IPS-NIHi7 (cell line): ENCODE results near the gene ADRA2C.

ENCODE experiments used
- DNase-seq: peaks from one replicate; pipeline ENCODE4 v3.0.0; 2012; ENCODE audit warnings: mixed read lengths; ENCODE audit errors: extremely low spot score

ADRA2C gene

DNA sequence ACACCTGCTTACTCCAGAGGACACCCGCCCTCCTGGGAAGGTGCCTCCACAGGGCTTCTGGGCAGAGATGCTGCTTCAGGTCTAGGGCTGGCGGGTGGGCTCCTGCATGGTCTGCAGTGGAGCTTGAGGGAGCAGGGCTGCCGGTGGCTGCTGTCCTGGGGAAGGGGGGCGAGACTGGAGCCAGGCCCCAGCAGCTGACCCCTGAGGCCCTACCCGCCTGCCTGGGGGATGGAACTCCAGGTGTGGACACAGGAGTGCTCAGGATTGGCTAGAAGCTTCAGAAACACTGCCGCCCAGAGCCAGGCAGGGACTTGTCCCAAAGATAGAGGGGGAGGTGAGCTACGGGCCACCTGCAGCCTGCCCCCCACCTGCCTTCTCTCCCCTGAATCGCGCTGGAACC lies 33.0 kb upstream of the ADRA2C start:
- no peak for DNase-seq

DNA sequence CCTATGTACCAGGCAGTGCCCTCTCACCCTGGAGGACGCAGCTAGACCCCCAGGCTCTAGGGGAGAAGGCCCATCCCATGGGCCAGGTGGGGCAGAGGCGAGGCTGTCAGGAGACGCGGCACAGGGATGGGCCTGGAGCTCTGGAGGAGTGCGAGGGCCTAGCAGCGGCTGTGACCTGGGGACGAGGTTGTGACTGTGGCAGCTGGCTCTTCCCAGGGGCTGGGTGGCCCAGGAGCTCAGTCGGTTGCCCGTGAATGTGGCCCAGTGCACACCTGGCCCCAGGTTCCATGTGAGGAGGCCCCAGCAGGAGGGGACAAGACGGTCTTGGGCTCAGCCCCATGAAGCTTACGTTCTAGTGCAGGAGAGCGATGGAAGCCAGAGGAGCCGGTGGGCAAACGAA lies 31.0 kb upstream of the ADRA2C start:
- DNase-seq, result no peak

DNA sequence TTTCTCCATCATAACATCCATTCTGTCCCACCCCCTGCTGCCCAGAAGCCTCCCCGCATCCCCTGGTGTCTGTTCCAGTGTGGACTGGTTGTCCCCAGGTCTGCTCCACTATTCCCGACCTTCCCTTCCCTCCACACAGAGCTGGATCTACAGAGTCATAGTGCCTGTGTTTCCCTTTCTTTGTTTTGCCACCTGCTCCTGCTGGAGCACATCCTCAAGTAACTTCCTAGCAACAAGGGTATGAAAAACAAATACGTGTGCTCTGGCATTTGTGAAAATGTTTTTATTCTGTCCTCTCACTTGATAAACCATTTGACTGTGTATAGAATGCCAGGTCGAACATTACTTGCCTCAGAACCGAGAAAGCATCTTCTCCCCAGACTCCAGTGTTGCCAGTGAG lies 29.9 kb upstream of the ADRA2C start:
- DNase-seq, result no peak

DNA sequence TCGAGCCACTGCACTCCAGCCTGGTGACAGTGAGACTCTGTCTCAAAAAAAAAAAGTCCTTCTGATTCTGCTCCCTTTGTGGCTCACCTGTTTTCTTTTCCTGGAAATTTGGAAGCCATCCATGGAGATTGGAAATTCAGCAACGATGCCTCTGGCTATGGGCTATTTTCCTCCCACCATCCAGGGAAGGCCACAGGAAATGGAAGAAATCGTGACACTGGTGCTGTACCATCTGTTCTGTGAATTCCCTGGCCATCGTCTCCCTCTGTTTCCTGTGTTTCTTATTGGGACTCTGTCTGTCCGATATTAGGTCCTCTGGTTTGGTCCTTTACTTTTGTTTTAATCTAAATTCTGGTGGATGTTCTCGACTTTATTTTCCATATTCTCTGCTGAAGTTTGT lies 29.4 kb upstream of the ADRA2C start:
- no peak for DNase-seq

DNA sequence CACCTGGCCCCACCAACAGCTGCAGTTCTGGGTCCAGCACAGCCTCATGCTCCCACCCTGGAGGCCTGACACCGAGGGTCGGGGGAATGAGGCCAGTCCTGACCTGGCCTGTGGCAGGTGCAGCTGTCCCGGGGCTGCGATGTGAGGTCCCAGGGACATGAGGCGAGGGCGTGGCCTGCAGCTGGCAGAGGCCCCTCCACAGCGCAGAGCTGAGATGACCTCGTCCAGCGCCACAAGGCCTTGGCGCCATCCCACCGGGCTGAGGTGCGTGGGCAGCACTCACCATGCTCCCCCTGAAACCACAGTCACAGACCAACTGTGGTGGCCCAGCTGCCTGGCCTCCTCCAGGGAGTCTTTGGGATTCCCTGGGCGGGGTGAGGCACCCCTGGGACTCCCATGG lies 26.6 kb upstream of the ADRA2C start:
- no peak for DNase-seq

DNA sequence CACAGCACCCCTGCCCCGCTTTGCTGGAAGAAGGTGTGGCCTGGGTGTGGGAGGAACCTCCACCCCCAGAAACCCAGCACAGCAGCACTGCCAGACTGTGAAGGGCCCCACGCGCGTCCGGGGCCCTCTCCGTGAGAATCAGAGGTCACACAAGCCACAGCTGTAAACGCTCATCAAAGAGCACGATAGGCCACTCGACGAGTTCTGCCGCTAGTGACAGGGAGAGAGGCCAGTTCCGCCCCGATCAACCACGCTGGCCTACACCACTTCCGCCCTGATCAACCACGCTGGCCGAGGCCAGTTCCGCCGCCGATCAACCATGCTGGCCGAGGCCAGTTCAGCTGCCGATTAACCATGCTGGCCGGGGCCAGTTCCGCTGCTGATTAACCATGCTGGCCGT lies 25.9 kb upstream of the ADRA2C start:
- DNase-seq, result no peak

DNA sequence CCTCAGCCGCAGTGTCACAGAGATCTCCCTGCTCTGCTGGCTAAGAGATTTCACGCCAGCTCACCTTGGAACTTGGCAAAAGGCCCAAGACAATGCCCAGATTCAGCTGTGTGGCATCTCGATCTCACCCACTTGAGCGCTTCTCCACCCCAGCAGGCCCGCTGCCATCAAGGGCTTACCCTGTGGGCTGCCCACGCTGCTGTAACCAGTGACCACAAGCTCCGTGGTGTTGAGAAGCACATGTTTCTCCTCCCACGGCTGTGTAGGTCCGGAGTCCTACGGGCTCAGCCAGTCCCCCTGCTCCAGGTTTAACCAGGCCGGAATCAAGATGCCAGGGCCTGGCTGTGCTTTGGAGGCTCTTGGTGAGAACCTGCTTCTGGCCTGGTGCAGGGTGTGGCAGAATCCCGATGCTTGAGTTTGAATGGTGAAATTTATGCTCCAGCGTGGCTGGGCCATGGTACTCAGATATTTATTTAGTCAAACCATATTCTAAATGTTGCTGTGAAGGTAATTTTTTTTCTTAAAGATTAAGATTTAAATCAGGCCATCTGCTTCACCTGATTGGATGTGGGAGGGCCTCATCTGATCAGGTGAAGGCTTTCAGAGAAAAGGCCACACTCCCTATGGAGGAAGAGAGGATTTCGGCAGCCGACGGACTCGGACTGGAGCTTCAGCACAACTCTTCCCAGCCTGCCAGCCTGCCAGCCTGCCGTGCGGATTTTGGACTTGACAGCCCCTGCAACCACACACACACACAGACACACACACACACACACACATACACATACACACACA lies 24.8 kb upstream of the ADRA2C start:
- DNase-seq, result no peak

DNA sequence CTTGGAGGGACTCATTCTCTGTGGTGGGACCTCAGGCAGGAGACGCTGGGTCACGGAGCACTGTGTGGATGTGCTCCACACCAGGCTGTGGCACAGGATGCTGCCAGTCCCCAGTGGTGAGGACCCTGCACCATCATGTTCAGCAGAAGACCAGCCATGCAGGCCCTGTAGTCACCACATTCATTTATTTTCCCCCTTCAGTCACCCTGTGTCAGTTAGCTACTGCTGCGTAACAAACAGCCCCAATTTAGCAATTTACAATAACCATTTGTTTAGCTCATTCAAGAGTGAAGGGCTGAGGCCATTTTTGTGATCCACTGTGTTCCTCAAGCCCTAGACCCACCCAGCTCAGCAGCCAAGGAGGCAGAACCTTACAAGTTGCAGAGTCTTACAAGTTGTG lies 23.6 kb upstream of the ADRA2C start:
- DNase-seq, result no peak

DNA sequence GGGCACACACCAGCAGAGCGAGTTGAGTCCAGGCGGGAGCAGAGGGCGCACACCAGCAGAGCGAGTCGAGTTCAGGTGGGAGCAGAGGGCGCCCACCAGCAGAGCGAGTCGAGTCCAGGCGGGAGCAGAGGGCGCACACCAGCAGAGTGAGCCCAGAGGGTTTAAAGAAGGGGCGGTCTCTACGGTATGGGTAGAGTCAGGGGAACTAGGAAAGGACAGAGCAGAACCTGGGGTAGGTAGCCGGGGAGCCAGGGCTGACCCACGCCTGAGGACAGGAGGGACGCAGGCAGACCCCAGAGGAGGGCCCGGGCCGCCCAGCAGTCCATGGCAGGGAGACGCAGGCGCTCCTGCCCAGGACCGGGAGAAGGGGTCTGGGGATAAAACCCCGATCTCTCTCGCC lies 22.0 kb upstream of the ADRA2C start:
- DNase-seq, result no peak

DNA sequence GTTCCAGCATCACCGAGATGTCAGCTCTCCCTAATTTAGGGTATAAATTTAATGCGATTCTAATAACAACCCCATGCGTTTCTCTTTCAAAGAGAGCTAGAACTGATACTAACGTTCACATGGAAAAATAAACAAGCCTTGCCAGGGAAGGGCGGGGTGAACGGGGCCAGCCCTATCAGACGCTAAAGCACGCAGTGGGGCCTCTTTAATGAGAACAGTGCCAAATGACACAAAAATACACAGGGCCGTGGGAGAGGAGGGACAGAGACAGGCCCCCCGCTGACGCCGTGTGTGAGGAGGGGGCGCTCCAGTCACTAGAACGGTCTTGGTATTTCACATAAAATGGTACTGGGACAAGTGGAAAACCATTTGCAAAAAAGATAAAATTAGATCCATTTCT lies 21.3 kb upstream of the ADRA2C start:
- DNase-seq, result no peak

DNA sequence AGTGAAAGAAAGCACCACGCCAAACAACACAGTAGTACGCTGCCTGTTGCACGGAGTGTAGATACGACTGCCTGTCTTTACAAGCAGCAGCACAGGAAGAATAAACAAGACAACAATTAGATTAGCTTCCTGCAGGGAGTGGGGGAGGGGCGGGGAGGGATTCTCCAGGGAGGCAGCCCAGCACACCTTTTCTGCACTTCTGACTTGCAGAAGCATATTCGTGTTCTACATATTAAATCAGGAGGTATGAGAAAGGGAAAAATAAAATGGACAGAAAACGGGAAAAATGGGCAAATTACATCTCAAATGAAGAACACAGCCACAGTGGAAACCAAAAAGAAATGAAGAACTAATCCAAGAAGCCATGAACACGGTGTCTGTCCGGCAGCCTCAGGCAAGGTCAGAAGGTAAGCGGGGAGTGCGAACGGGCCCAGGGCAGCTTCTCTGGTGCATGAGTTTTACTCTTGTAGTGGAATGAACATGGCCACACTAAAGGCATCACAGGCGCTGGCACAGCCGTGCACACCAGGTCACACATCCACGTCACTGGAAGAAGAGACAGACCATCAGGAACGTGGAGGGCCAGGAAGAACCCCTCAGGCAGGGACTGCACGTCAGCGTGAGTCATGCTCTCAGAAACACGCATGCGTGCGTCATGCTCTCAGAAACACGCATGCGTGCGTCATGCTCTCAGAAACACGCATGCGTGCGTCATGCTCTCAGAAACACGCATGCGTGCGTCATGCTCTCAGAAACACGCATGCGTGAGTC lies 20.1 kb upstream of the ADRA2C start:
- DNase-seq, result no peak

DNA sequence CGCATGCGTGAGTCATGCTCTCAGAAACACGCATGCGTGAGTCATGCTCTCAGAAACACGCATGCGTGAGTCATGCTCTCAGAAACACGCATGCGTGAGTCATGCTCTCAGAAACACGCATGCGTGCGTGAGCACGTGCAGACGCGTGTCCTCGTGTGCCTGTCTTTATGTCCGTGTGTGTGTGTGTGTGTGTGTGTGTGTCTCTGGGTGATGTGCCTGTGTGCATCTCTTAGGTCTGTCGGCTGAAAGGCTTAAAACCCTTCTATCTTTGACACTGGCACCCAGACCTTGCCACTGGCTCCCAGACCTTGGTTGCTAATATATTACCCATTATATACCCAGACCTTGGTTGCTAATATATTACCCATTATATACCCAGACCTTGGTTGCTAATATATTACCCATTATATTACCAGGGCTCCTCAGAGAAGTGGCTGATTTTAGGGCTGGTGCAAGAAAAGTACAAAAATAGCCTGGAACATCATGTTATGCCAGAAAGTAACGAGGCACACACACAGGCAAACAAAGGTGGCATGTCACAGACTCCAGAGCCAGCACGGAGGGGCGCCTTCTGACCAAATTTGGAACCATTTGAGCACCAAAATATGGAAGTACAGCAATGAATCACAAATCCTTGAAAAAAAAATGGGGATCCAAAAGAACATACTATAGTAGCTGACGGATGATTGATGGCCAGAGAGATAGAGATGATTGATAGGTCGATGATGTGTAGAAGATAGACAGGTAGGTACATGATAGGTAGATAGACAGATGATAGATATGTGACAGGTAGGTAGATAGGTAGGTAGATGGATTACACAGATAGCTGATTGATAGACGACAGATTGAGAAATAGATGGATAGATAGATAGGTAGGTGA lies 19.2 kb upstream of the ADRA2C start:
- DNase-seq, result no peak

DNA sequence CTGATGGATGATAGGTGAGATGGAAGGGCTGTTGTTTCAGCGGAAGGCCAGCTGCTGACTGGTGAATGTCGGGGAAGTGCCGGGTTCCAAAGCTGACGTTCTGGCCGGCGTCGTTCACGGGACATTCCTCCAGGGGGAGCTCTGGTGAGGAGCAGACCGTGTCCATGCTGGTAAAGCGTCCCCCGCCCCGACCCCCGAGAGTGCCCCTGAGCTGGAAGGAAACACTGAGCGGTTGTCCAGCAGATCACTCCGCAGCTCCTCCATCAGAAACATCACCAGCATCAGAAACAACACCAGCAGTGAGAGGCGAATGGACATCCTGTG lies 18.6 kb upstream of the ADRA2C start:
- peak; percentile 84 for DNase-seq

DNA sequence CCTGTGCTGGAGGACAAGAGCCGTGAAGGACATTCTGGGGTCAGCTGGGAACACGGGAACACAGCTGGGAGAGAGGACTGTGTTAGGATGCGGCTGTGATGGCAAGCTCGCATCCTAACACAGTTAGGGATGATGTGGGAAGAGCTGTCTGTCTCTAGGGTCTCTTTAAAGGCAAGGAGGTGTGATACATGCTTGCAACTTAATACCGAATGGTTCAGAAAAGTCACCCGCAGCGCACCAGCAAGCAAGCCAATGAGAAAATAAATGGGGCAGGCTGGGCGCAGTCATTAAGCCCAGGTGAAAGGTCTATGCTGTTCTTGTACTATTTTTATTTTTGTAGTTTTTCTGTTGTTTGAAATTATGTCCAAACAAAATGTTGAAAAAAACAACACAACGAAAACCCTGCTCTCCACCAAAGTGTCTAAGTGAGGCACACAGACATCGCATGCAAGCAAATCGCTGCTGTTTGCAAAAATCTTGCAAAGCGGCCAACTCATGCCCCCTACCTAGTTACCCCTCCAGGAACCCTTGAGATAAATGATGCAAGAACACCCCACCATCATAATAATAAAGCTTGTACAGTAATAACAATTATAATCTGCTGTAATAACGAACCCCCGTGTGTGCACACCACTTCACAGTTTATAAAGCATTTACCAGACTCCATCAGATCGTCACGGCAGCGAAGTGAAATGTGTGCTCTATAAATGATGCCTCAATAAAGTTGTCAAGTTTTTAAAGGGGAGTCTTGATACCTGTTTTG lies 17.9 kb upstream of the ADRA2C start:
- DNase-seq, result no peak

DNA sequence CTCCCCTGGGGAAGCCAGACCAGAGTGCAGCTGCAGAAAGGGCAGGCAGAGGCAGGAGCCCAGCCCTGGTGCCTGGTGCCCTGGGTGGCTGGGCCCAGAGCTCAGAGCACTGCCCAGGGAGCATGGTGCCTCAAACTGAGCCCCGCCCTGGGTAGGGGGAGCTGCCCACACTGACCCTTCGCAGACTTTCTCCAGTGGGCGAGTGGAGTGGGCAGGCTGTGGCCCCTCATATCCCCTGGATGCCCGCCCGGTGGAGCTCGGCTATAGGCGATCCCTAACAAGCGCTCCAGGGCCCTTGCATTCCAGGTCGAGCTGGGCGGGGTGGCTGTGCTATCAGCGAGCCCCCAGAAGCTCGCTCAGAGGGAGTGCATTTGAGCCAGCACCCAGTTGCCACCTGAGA lies 17.1 kb upstream of the ADRA2C start:
- DNase-seq, result no peak

DNA sequence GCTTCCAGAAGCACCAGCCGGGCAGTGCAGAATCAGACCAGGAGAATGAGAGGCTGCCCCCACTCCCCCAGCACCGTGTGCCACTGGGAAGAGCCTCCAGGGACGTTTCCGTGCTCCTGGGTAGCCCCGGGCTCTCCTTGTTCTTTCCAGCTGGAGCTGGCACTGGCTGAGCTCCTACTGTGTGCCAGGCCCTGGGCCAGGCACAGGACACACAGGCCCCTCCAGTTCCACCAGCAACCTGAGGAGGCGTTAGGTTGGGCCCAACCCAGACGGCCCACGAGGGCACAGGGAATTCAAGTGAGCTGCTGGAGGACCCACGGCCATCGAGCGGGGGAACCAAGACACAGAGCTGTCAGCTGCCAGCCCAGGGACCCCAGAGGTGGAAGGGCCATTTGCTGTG lies 15.9 kb upstream of the ADRA2C start:
- DNase-seq, result no peak

DNA sequence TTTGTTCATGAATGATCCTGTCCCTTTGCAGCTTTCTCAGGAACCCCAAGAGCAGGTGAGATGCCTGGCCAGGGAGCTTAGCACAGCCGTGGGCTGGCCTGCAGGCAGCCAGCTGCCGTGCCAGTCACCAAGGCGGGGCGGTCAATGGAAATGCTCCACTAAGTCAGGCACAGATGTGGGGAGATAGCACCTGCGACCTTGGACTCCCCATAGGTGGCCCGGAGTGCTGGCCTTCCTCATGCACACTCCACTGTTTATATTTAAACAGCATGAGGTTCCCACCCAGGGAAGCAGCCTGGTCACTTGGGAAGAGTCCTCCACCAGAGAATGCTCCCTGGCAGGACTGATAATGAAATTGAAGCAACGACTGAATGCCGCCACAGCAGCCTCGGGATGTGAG lies 14.2 kb upstream of the ADRA2C start:
- DNase-seq, result no peak

DNA sequence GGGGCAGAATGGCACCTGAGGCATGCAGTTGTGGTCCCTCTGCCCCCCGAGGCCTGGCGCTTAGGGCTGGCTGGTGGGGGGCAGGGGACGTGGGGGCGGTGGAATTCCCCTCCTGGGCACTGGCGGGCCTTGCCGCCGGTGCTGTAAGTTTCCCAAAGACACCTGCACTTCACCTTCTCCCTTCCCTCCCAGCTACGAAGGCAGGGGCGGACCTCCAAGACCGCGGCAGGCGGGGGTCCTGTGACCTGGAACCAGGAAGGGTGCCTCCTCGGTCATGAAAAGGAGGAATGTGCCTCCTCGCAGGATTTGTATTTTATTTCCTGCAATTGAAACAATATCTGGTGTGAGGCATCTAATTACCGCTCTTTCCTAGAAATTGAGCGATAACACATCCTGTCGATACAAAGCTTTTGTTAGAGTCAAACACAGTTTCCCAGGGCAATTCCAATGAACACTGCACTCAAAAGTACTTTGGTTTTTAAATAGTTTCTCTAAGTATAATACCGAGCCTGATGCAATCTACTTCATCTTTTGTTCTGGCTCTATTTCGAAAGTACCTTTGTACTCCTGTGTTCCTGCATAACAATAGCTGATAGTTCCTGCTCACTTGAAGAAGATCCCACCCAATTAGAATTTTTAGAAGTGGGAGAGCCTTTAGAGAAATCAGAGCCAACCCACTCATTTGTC lies 12.3 kb upstream of the ADRA2C start:
- DNase-seq, result no peak

DNA sequence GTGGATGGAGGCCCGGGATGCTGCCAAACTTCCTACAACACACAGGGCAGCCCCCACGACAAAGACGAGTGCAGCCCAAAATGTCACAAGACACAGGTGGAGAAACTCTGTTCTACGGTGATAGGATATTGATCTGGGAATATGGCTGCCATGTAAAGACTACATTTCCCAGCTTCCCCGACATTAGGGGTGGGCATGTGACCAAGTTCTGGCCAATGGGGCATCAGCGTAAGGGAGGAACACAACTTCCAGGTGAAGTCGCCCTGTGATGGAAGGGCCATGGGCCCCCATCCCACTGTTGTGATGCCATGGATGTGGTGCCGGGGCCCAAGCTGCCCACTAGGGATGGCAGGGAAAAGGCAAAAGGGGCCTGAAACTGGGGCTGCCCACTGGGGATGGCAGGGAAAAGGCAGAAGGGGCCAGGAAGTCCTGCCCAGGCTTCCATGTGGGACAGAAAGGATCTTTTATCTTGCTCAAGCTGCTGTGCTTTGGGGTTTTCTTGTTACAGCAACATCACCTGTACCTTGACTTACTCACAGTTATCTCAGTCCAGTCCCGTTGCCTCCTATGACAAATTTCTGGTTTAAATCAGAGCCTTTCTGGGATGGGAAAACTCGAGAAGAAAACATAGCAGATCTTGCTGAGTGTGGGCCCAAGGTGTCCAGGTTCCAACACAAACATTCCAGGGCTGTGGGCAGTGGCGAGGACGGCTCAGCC lies 9.7 kb upstream of the ADRA2C start:
- DNase-seq, result peak; percentile 75

DNA sequence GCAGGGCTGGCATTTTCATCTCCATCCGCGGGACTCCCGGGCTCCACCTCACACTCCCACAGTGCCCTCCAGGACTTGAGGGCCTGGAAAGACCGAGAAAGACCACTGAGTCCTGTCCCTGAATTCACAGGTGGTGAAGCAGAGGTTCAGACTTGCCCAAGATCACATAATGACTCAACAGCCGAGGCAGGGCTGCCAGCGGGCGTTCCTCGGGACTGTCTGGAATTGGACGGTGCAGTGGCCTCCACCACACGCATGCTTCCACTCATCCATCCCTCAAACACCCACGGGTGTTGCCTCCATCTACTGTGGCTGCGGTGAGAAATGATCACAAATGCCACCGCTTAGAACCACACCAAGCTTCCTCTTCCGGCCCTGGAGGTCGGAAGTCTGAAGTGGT lies 6.9 kb upstream of the ADRA2C start:
- no peak for DNase-seq

DNA sequence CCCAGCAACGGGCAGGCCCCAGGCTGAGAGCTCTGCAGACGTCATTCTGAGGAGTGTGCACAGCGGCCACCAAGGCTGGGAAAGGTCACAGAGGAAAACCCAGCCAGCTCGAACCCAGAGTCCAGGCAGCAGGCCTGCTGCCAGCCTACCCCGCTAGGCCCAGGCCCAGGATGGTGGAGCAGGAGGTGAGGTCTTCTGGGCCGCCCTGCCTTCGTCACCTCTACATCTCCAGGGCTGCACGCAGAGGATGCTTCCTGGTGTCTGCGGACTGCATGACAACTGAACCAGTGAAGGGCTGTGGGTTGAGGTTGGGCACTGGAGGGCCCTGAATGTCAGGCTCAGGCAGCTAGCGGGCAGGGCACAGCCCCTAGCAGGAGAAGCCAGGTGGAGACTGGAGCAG lies 5.8 kb upstream of the ADRA2C start:
- no peak for DNase-seq
